CD4-positive, alpha-beta T cell treated with Interleukin-6 for 4 hours (primary cell): ENCODE measurements around the gene SEC16A.
A peak's percentile ranks its signal among the peaks of the same experiment; 100 is the strongest.
"Not testable (repeated sequence)": the region's sequence is repeated elsewhere in the genome, so short reads cannot be mapped to it uniquely, and the experiment has no call there.

Source experiments
- DNase-seq: peaks from one replicate; pipeline ENCODE4 v3.0.0-alpha.2; 2020; ENCODE audit warnings: mixed read lengths

The SEC16A gene

DNA sequence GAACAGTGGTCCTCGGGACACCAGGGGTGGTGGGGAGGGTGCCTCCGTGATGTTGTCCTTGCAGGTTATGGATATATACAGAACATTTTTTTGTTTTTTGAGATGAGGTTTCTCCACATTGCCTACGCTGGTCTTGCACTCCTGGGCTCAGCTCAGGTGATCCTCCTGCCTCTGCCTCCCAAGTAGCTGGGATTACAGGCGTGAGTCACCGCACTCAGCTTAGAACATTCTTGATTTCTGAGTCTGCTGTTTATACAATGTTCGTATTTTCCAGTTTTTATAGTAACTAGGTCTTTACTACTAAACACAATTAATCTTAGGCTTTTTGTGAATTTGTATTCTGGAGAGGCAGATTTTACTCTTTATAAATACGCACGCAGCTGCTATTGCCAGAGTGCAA, 66.4 kb downstream of the SEC16A start:
- no peak for DNase-seq

DNA sequence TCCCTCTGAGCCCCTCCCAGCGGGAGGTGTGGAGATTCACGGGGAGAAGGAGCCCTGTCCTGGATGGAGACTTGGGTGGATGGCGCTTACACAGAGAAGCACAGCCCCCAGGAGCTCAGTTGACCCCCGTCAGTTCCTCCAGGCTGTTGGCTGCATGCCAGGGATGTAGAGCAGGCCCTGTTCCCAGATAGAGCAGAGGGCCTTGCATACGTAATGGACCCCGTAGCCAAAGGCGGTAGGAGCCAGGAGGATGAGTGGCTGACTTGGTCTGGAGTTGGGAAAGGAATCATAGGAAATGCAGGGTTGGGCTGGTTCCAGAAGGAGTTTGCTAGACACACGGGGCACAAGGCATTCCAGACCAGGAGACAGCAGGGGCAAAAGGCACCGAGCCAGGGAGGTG, 69.9 kb downstream of the SEC16A start:
- no peak for DNase-seq

DNA sequence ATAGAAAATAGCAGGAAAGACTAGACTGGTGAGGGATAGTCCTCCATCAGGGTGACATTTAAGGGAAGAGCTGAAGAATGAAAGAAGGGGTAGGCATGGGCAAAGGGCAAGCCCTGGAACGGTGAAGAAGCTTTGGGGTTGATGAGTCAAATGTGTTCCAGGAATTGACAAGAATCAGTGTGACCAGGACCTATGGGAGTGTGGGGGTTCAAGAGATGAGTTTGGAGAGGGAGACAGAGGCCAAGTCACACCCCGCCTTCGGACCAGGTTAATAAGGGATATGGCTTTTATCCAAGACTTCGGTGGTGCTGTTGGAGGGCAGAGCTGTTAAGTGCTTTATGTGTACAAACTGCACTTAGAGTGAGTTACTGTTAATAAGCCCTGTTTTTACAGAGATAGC, 71.5 kb downstream of the SEC16A start:
- no peak for DNase-seq

DNA sequence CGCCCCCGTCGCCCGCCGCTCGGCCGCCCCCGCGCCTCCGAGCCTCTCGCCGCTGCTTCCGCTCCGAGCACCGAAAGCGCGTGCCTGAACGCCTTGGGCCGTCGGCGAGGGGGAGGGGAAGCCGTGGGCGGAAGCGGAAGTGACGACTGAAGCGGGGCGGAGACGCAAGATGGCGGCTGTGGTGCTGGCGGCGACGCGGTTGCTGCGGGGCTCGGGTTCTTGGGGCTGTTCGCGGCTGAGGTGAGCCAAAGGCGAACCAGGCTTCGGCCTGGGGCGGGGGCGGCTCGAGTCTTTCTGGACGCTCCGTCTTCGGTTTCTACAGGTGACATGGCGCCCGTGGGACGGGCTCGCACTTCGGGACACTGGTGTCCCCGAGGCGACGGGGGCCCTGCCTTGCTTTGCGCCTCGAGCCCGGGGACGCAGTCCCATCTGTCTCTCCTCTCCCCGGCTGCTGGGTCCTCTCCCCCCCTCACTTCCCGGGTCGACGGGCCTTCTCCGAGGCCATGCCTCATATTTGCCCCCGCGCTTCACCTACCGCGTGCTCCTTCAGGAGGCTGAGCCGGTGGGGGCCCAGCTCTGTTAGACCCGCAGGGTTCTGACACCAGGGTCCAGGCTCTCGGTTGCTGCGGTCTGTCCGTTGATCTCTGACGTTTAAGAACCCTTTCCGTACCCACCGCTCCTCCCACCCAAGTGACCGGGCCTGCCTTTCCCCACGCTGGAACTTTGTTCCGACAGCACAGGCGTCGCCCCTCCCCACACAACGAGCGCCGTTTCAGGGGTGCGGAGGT, 72.1 kb downstream of the SEC16A start, which contains the start of the genes ENTR1 and PMPCA:
TSS of gene ENTR1 (minus strand) at position 115 of the 788 bp plus-strand sequence. CDS start 217 bp downstream, outside the sequence.
TSS of gene PMPCA (plus strand) at position 159 of the 788 bp plus-strand sequence. CDS start at position 170, 11 bp downstream.
- DNase-seq: peak; percentile 95

DNA sequence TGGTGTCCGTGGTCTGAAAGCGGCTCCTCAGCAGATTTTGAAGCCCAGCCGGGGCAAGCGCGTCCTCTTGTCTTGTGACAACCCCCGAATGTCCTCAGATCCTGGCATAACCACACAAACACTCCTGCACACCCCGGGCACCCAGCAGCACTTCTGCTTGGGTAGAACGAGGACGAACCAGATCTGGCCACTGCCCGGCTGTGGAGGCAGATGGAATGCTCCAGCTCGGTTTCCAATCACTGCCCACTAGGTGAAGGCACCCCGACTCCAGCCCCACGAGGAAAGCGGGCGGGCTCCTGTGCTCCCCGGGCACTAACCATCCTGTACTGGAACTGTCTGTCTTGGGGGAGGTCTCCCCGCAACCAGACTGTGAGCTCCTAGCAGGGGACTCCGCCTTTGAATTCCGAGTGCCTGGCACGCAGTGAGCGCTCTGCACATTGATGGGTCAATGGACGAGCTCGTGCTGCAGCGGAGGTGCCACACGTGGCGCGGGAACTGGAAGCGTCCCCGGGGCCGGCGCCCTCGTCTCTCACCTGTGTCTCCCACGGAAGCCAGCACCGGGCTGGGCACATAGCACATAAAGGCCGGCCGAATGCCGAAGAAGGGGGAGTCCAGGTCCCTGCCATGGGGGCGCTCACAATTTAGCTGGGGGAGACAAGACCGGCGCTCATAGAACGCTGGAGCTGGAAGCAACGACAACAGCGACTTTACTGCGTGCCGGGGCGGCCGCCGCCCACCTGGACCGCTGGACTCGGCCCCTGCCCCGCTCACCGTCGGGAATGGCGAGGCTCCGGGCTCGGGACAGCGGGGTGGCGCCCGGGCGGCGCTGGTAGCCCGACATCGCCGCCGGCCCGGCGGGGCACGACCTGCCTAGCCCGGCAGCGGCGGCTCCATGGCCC, 73.0 kb downstream of the SEC16A start:
- DNase-seq: peak; percentile 53

DNA sequence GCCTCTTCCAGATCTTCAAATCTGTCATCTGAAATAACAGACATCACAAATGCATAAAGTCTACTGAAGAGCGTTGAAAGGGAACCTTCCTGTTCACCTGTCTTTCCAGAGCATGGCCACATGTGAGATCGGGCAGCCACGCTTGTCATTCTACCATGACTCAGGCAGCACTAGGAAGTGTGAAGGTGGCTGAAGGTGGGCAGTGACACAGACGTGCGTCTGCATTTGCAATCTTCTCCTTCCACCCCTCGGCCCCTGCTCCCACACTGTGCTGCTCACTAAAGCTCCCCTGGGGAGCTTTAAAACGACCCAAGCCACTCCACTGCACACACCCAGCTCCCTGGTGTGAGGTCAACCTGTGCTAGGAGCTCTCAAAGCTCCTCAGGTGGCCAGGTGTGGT, 74.9 kb downstream of the SEC16A start:
- DNase-seq: peak; percentile 46

DNA sequence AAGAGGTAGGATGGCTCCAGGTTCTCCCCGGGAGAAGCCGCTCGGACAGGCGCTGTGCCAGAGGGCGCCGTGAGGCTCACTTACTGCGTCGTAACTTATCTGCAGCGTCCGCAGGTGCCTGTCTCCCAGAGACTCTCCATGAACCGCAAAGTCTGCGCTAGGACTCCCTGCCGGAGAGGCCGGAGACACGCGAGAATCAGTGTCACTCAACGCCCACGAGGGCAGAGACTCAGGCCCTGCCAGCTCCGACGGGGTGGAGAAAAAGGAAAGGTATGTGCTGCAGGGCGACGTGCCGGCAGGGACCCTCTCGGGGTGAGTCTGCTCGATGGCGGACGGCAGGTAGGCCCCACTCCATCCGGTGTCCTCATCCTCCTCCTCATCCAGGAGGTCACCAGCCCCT, 75.8 kb downstream of the SEC16A start:
- not testable (repeated sequence) for DNase-seq

DNA sequence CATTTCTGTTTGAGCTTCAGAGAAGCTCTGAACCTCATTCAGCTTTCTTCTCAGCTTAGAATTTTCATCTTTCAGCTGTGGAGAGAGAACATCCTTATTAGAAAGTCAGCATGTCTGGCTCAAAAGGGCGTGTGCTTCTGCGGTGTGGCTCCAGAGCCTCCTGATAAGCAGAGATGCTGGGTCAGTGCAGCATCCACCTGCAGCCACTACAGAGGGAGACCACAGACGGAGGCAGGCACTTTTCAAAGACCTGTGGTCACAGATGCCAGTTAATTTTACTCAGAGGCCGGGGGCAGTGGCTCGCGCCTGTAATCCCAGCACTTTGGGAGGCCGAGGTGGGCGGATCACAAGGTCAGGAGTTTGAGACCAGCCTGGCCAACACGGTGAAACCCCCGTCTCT, 76.9 kb downstream of the SEC16A start:
- not testable (repeated sequence) for DNase-seq

DNA sequence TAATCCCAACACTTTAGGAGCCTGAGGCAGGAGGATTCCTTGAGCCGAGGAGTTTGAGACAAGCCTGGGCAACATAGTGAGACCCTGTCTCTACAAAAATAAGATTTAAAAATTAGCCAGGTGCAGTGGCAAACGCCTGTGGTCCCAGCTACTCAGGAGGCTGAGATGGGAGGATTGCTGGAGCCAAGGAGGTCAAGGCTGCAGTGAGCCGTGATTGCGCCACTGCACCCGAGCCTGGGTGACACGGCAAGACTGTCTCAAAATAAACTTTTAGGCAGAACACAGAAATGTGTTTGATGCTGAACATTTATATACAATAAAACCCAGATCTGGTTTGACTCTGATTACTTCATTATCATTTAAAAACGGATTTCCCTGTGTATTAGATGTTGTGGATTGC, 77.4 kb downstream of the SEC16A start:
- no peak for DNase-seq

DNA sequence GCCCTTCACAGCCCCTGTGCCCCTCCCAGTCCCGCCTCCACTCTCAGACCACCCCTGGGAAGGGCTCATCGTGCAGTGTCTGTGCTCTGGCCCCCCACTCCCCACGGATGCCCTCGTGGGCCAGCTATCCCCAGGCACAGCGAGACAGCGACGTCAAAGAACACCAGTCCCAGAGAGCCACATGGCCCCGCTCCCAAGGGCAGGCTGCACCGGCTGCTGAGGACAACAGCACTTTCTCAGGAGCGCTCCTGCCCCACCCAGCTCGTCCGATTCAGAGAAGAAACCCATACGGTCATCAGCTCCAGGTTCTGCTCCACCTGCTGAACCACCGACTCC, 78.1 kb downstream of the SEC16A start:
- DNase-seq: no peak

DNA sequence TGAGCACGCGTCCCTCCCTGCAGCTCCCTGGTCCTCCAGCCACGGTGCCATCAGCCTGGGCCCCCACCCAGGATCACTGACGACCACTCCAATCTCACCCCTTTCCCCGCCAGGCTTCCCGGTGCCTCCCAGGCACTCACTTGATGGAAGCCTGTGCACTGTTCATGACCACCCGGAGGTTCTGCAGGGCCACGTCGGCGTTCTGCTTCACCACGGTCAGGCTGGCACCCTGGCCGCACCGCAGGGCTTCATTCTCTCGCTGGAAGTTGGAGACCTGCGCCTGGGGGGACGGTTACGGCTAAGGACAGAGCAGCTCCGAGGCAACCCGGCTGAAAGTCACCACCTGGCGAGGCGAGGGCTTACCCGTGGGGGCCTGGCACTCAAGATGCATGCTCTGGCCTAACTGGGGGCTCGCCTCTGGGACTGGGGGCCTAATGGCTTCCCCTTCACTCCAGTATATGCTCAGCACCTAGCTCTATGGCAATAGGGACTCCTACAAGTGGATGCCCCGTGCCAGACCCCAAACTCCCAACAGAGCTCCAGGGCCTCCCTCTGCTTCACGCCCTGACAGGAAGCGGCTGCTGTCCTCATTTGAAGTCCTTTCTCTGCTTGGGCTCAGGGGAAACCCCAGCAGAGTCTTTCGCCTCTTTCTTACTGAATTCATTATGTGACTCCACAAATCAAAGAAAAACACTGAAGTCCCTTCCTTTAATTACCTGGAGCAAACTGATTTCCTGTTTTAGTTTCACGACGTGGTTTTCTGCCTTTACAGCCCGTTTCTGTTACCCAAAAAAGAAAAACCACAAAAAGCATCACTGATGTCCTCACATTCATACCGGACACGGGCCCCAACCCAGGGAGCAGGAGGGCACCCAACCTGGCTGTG, 78.7 kb downstream of the SEC16A start:
- peak; percentile 35 for DNase-seq

DNA sequence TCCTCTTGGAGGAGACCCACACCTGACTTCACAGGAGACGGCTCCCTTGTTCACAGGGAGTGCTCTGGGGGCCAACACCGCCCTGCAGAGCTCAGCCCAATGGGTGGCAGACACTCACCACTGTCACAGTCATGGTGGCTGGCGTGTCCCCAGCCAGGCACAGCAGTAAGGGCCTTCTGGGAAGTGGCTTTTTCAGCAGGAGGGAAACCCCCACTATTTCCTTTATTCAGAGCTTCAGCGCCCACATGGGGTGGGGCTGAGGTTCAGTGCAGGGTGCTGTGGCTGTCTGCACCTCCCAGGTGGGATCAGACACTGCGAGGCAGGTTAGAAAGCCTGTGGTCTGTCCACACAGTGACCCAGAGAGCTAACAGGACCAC, 79.3 kb downstream of the SEC16A start:
- peak; percentile 77 for DNase-seq

DNA sequence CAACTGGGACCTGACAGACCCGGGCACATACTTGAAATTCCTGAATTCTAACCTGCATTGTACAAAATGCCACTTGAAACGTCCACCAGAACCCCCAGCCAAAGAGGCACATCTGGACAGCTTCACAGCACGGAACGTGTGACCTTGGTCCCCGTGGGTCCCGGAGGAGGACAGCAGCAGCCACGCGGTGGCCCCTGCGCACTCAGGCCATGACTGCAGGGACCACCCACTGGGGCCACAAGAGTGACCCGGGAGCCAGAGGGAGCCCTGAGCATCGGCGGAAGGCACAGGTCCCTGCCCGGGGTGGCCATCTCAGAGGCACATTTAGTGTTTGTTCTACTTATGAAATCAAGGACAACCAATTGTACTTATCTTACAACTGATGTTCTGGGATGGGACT, 80.8 kb downstream of the SEC16A start:
- DNase-seq: no peak

DNA sequence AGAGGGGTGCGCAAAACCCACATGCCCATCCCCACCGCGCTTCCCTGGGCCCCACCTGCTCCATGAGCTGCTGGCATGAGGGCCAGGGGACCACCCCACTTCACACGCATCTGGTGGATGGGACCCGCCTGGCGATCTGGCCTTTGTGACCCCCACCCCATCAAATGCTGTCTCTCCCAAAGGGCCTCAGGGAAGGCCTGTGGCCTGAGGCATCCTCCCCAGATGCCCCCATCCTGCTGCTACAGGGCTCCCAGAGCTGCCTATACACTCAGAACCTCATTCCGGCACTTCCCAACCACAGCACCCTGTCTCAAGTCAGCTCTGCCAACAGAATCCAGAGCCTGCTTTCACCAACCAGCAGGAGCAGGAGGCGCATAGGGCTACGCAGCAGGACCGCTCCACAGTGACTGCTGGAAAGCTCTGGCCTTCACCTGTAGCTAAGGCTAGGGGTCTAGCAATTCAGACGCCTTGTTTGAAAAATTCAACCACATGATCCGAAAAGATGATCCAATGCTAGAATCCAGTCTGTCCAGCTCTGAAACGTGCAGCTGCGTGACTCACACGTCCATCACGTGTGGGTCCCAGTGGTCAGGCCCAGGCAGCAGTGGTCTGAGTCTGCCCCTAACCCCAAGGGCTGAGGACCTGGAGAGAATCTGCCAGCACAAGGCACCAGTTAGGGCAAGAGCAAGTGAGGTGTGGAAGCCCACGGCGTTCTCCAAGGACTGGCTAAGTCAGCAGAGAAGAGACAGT, 81.5 kb downstream of the SEC16A start:
- no peak for DNase-seq

DNA sequence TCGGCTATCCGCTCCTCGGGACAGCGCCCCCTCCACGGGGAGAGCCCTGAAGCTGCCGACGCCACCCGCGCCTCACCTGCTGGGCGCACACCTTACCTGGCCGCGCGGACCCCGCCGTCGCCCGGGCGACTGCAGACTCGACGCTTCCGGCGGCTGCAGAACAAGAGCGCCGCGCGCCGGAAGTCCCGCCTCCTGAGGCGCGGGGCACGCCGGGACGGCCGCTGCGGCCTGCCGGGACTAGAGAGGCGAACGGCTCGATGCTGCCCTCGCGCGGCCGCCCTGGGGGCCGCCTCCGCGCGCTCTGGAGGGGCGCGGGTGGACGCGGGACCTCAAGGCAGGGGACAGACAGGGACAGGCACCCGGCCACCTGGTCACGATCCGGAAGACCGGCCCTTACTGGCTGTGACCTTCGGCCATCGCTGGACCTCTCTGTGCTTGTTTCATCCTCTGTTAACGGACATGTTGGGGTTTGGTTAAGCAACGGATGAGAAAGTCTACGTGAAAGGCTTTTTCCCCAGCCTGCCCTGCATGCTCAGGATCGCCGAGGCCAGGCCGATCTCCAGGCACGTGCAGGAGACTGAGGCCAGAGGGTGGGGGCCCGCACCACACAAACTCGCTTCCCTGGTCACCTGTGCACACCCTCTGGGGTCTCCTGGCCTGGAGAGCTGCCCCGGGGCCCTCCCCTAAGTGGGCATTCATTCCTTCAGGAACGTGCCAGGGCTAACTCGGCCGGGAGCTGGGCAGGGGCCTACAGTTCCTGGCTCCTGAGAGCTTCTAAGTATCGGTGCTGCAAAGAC, 82.6 kb downstream of the SEC16A start, which contains the start of gene SNAPC4:
TSS of gene SNAPC4 (minus strand) at position 133 of the 797 bp plus-strand sequence. CDS start 1,742 bp downstream, outside the sequence.
- peak; percentile 92 for DNase-seq

DNA sequence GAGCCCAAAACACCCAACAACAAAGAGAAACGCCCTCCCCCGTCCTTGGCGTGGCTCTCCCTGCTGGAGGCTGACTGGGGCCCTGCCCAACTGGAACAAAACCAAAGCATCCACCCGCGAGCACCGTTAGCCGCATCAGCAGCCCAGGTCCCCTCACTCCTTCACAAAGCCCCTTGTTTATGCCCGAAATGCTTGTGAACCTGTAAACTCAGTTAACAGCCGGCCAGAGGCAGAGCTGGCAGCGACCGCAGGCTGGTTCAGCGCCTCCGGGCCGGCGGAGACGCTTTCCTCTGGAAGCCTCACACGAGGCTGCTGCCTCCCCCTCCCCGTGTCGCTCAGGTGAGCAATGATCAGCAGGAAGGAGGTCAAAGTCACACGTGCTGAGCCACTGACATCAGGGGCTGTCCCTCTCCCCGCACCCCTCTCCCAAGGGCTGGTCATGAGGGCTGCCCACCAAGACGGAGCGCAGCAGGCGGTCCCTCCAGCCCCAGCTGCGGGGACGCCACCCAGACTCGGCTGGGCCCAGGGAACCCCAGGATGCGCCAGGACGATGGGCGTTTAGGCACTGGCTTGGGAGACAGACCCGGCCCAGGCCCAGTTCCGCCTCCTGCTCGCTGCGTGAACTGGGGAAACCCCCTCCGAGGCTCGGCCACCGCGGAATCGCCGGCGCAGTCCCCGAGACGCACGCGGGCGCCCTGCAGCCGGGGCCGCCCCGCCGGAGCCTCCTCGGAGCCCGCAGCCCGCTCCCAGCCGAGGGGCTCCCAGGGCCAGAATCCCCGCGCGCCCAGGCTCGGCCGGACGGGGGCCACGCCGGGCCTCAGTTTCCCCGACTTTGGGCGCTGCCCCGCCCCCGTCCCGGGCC, 83.4 kb downstream of the SEC16A start:
- DNase-seq: peak; percentile 46

DNA sequence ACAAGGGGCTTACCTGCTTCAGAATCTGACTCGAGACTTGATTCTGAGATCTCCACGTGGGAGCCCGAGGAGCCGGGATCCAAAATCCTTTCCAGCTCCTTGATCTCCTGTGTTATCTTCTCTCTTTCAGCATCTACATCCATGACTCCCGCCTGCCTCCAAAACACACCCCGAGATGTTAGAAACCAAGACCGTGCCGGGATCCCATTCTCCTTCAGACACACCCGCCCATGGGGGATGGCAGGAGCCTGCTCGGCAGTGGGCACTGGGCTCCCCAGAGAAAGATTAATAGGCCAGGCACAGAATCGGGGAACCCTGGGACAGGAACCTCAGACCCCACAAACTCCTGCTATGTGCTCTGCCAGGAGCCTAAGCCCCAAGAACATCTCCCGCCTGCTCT, 84.6 kb downstream of the SEC16A start:
- no peak for DNase-seq

DNA sequence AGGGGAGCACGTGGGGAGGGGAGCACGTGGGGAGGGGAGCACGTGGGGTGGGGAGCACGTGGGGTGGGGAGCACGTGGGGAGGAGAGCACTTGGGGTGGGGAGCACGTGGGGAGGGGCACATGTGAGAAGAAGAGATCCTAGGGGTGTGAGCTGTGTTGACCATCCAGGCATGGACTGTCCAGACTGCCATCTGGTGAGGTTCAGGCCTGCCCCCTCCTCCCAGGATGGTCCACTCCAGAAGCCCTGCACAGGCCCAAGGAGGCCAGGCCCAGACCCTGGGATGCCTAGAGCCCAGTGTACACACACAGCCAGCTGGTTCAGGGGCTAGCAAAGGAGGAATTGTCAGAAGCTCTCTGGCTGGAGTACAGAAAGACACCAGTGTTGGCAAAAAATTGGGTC, 85.2 kb downstream of the SEC16A start:
- no peak for DNase-seq

DNA sequence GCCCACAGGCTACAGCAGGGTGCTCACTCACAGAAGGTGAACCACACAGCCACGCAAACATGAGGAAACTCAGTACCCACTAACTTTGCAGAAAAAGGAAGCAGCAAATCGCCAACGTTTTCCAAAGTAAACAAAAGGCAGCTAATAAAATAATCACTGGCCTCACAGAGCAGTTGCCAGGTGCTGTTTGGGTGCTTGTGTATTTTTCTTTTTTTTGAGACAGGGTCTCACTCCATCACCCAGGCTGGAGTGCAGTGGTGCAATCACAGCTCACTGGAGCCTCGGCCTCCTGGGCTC, 86.7 kb downstream of the SEC16A start:
- DNase-seq: no peak
